GM12891 (cell line): ENCODE measurements around the gene VEGFB.

ENCODE experiments used
- POLR2A ChIP-seq: IDR thresholded peaks from 2 replicates; pipeline ENCODE4 v1.6.1; 2011; ENCODE audit warnings: low read depth, low read length, control low read depth
- POU2F2 ChIP-seq: IDR thresholded peaks from 2 replicates; pipeline ENCODE4 v1.6.1; 2011; ENCODE audit warnings: low read depth, mild to moderate bottlenecking, control low read depth, low read length, moderate library complexity

DNA sequence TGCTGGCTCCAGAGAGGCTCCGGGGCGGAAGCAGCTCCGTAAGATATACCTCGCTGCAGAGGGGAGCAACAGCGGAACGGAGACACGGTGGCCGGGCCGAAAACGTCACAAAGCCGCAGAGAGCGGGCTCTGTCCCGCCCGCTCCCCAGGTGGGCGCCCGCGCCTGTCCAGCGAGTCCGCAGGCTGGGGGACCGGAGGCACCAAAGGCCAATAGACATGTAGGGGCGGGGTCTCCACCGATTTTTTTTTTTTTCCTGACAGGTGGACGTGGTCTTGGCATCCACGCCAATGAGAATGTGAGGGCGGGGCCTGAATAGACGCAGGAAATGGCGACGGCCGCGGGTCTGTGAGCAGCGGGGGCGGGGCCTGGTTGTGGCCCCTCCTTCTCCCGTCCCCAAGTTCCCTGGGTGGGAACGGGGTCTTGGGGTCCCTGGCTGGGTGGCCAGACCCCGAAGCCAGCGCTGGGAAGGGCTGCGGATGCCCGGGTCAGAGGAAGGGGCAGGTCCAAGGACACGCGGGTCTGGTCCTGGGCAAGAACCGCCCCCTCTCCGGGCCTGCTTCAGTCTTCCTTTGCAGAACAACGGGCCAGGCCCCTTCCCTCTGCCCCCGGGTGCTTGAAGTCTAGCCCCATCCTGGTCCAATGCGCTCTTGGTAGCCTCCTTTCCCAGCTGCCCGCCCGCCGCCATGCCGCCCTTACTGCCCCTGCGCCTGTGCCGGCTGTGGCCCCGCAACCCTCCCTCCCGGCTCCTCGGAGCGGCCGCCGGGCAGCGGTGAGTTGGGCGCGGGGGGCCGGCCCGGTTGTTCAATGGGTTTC is 4.0 kb upstream of the VEGFB start, which contains the start of gene DNAJC4:
- TF ChIP-seq POU2F2 = no peak
- peak; percentile 60; the same call in 1 of the 2 replicates for TF ChIP-seq POLR2A
